ENCODE results near the gene OXCT2.

OXCT2 gene

GRCh38 chr1:39762550-39763540, 8.3 kb downstream of the OXCT2 start:
- no peak for DNase-seq (ENCODE audit: low spot score)

GRCh38 chr1:39761557-39762260, 9.4 kb downstream of the OXCT2 start:
- DNase-seq (ENCODE audit: low spot score) = no peak

- DNase-seq (ENCODE audit: low spot score) = no peak
These were observed 10.1 kb downstream of the OXCT2 start for GRCh38 chr1:39761016-39761415.

- DNase-seq (ENCODE audit: low spot score) = no peak
These were observed 10.8 kb downstream of the OXCT2 start for GRCh38 chr1:39760074-39761008.

- no peak for DNase-seq (ENCODE audit: low spot score)
These were observed 11.8 kb downstream of the OXCT2 start for GRCh38 chr1:39759436-39759726.

GRCh38 chr1:39758556-39759435, 12.4 kb downstream of the OXCT2 start:
- DNase-seq (ENCODE audit: low spot score) = no peak

- DNase-seq (ENCODE audit: low spot score) = no peak
These were observed 13.6 kb downstream of the OXCT2 start for GRCh38 chr1:39757501-39757900.

GRCh38 chr1:39755965-39756659, 15.0 kb downstream of the OXCT2 start:
- DNase-seq (ENCODE audit: low spot score) = no peak

GRCh38 chr1:39754906-39755504, 16.1 kb downstream of the OXCT2 start:
- DNase-seq (ENCODE audit: low spot score) = no peak

GRCh38 chr1:39754026-39754570, 17.1 kb downstream of the OXCT2 start:
- no peak for DNase-seq (ENCODE audit: low spot score)

- no peak for DNase-seq (ENCODE audit: low spot score)
These were observed 17.8 kb downstream of the OXCT2 start for GRCh38 chr1:39753132-39754025.

- DNase-seq (ENCODE audit: low spot score) = no peak
These were observed 18.4 kb downstream of the OXCT2 start for GRCh38 chr1:39752703-39753102.

- no peak for DNase-seq (ENCODE audit: low spot score)
These were observed 19.6 kb downstream of the OXCT2 start for GRCh38 chr1:39751595-39751994.

GRCh38 chr1:39745016-39745670, 26.0 kb downstream of the OXCT2 start:
- no peak for DNase-seq (ENCODE audit: low spot score)

- DNase-seq (ENCODE audit: low spot score) = peak; percentile 93
These were observed 32.4 kb downstream of the OXCT2 start, which contains the start of gene PPIE for GRCh38 chr1:39738622-39739366. Gene PPIE, plus strand, starts transcription at chr1:39738882. Its CDS starts 19 bp downstream, at chr1:39738901.

- no peak for DNase-seq (ENCODE audit: low spot score)
These were observed 33.5 kb downstream of the OXCT2 start for GRCh38 chr1:39737546-39738169.

- DNase-seq (ENCODE audit: low spot score) = no peak
These were observed 35.4 kb downstream of the OXCT2 start for GRCh38 chr1:39735731-39736130.
